Parathyroid adenoma (tissue), 2 donors: Measurements from ENCODE around the gene SOS1.

Experiments used
- H2AFZ ChIP-seq: fragments of 300-600 bp; sonication (generic); one replicate; pipeline ENCODE4 v1.7.0; 2017; ENCODE audit warnings: antibody characterized with exemption, mild to moderate bottlenecking
- H3K27ac ChIP-seq: fragments of 300-600 bp; sonication (generic); one replicate; pipeline ENCODE4 v1.7.0; 2017
- H3K27me3 ChIP-seq: fragments of 300-600 bp; sonication (generic); one replicate; pipeline ENCODE4 v1.7.0; 2017; ENCODE audit warnings: low read length; ENCODE audit not compliant: control insufficient read depth, insufficient read depth
- H3K36me3 ChIP-seq: fragments of 300-600 bp; sonication (generic); one replicate; pipeline ENCODE4 v1.7.0; 2017; ENCODE audit warnings: low read length; ENCODE audit not compliant: control insufficient read depth, insufficient read depth
- H3K4me1 ChIP-seq: fragments of 300-600 bp; sonication (generic); one replicate; pipeline ENCODE4 v1.7.0; 2017; ENCODE audit warnings: control low read depth
- H3K4me2 ChIP-seq: fragments of 300-600 bp; sonication (generic); one replicate; pipeline ENCODE4 v1.7.0; 2017; ENCODE audit warnings: low read length
- H3K4me3 ChIP-seq: fragments of 300-600 bp; sonication (generic); one replicate; pipeline ENCODE4 v1.7.0; 2017; ENCODE audit warnings: low read depth, low read length
- H3K79me2 ChIP-seq: fragments of 300-600 bp; sonication (generic); one replicate; pipeline ENCODE4 v1.7.0; 2017; ENCODE audit warnings: control low read depth
- H3K9ac ChIP-seq: fragments of 300-600 bp; sonication (generic); one replicate; pipeline ENCODE4 v1.7.0; 2017; ENCODE audit warnings: mild to moderate bottlenecking
- H3K9me3 ChIP-seq: fragments of 300-600 bp; sonication (generic); one replicate; pipeline ENCODE4 v1.7.0; 2017; ENCODE audit warnings: low read length; ENCODE audit not compliant: control insufficient read depth
- TF ChIP-seq, protein P1 (sequence below): fragments of 300-600 bp; sonication (generic); IDR thresholded peaks from one replicate; pipeline ENCODE4 v1.7.0; 2017; ENCODE audit warnings: antibody characterized with exemption, mild to moderate bottlenecking
- donor health status: primary hyperparathyroidism.

Gene SOS1

DNA sequence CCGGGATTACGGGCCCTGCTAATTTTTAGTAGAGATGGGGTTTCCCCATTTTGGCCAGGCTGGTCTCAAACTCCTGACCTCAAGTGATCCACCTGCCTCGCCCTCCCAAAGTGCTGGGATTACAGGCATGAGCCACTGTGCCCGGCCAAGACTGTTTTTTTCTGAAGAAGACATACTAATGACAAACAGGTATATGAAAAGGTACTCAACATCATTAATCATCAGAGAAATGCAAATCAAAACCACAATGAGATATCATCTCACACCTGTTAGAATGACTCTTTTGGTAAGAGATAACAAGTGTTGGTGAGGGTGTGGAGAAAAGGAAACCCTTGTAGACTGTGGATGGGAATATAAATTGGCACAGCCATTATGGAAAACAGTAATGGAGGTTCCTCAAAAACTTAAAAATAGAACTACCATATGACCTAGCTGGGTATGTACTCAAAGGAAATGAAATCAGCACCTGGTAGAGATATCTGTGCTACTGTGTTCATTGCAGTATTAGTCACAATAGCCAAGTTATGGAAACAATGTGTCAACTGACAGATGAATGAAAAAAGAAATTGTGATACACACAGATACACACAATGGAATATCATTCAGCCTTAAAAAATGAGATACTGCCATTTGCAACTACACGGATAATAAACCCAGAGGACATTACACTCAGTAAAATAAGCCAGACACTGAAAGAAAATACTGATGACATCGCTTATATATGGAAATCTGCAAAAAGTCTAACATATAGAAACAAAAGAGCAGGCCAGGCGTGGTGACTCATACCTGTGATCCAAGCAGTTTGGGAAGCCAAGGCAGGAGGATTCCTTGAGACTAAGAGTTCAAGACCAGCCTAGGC, 20.8 kb downstream of the SOS1 start:
- Histone ChIP-seq H3K27me3 (no peaks in the 10 kb centered on the region), H3K9me3 (no peaks in the 10 kb centered on the region), H3K4me3 (no peak overlapping the region), H3K79me2 (peaks cover 51% of the 10 kb centered on the region), H3K4me1 (peaks cover 5% of the 10 kb centered on the region), H3K4me2 (no peak overlapping the region), H3K36me3 (no peaks in the 10 kb centered on the region), H2AFZ (no peak overlapping the region), H3K9ac (no peak overlapping the region), H3K27ac (no peak overlapping the region)
- TF ChIP-seq, protein P1, sequence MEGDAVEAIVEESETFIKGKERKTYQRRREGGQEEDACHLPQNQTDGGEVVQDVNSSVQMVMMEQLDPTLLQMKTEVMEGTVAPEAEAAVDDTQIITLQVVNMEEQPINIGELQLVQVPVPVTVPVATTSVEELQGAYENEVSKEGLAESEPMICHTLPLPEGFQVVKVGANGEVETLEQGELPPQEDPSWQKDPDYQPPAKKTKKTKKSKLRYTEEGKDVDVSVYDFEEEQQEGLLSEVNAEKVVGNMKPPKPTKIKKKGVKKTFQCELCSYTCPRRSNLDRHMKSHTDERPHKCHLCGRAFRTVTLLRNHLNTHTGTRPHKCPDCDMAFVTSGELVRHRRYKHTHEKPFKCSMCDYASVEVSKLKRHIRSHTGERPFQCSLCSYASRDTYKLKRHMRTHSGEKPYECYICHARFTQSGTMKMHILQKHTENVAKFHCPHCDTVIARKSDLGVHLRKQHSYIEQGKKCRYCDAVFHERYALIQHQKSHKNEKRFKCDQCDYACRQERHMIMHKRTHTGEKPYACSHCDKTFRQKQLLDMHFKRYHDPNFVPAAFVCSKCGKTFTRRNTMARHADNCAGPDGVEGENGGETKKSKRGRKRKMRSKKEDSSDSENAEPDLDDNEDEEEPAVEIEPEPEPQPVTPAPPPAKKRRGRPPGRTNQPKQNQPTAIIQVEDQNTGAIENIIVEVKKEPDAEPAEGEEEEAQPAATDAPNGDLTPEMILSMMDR: no peak

DNA sequence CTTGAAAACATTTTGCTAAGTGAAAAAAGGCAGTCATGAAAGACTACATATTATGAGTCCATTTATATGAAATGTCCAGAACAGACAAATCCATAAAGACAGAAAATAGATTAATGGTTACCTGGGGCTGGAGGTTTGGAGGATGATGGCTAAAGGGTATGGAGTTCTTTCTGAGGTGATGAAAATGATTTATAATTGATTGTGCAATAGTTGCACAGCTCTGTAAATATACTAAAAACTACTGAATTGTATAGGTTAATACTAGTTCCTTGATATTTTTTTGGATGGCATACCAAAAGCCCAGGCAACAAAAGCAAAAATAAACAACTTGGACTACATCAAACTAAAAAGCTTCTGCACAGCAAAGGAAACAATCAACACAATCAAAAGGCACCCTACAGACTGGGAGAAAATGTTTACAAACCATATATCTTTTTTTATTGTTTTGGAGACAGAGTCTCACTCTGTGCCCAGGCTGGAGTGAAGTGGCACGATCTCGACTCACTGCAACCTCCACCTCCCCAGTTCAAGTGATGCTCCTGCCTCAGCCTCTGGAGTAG, 21.5 kb downstream of the SOS1 start:
- Histone ChIP-seq H3K79me2 (peaks cover 52% of the 10 kb centered on the region), H2AFZ (no peak overlapping the region), H3K27ac (no peak overlapping the region), H3K4me2 (no peak overlapping the region), H3K27me3 (no peaks in the 10 kb centered on the region), H3K36me3 (no peaks in the 10 kb centered on the region), H3K4me1 (peaks cover 8% of the 10 kb centered on the region), H3K4me3 (no peak overlapping the region), H3K9me3 (no peaks in the 10 kb centered on the region), H3K9ac (no peak overlapping the region)
- TF ChIP-seq, protein P1: no peak

DNA sequence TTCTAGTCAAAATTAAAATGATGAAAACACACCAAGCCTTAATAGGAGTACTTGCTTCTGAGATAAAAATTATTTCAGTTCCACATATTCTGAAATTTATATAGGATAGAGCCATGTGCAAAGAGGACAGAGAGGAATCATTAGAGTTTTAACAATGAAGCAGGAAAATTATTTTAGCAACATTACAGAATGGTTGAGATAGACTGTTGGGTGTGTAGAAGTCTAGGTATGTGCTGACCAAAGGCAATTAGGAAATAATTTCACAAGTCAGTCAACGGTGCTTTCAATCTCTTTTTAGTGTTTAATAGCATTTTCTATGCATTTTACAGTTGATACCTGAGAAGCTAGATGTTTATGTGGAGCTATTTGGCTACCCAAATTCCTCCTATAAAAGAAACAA, 25.2 kb downstream of the SOS1 start:
- H3K9me3 ChIP-seq: no peaks in the 10 kb centered on the region
- H3K79me2 ChIP-seq: peaks cover 44% of the 10 kb centered on the region
- peaks cover 18% of the 10 kb centered on the region for H3K4me1 ChIP-seq
- no peak overlapping the region for H3K27ac ChIP-seq
- no peak overlapping the region for H3K4me3 ChIP-seq
- no peak overlapping the region for H3K9ac ChIP-seq
- H3K27me3 ChIP-seq: no peaks in the 10 kb centered on the region
- H3K36me3 ChIP-seq: no peaks in the 10 kb centered on the region
- TF ChIP-seq, protein P1: no peak
- H3K4me2 ChIP-seq: no peak overlapping the region
- H2AFZ ChIP-seq: no peak overlapping the region

- Histone ChIP-seq H3K27me3 (no peaks in the 10 kb centered on the region), H3K9ac (no peak overlapping the region), H3K4me3 (no peak overlapping the region), H3K27ac (no peak overlapping the region), H2AFZ (no peak overlapping the region), H3K9me3 (no peaks in the 10 kb centered on the region), H3K36me3 (no peaks in the 10 kb centered on the region), H3K79me2 (peaks cover 44% of the 10 kb centered on the region), H3K4me1 (peaks cover 18% of the 10 kb centered on the region), H3K4me2 (no peak overlapping the region)
- TF ChIP-seq, protein P1: no peak
These were observed 26.0 kb downstream of the SOS1 start for GRCh38 chr2:39094717-39095363.
